Measurements from ENCODE around the gene SPATA31D3. TPM values are rescaled to one million over a fixed set of nuclear protein-coding genes. Genes with fewer than 3 reads are reported as not detected.

SPATA31D3 gene
- polyA plus RNA-seq, 2 of the 4 experiments (the other 2 are of a cell fraction), result not detected

DNA sequence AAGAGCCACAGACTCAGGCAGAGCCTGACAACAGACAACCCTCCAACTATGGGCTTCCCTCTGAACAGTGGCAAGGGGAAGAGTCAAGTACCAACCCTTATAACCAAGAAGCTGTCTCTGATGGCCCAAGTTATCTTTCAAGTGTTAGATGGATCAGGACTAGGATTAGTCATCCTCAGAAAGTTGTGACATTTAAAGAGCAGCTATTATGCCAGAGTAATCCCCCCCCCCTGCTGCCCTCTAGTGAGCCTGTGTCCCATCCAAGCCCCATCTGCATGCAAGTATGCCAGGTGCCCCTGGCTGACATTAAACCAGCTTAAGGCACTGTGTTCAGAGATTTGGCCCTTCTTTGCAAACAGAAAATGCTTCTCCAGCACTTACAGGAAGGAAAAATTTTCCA, 28.4 kb downstream of the SPATA31D3 start (continued):
- TF ChIP-seq, protein P1, sequence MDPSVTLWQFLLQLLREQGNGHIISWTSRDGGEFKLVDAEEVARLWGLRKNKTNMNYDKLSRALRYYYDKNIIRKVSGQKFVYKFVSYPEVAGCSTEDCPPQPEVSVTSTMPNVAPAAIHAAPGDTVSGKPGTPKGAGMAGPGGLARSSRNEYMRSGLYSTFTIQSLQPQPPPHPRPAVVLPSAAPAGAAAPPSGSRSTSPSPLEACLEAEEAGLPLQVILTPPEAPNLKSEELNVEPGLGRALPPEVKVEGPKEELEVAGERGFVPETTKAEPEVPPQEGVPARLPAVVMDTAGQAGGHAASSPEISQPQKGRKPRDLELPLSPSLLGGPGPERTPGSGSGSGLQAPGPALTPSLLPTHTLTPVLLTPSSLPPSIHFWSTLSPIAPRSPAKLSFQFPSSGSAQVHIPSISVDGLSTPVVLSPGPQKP (IDR thresholded peaks at IDR 0.05; ENCODE audit: low read depth, low read length), result no peak
- TF ChIP-seq RNF2 (IDR thresholded peaks at IDR 0.05; ENCODE audit: borderline replicate concordance, low read depth) (no peak), SMC3 (IDR thresholded peaks at IDR 0.05) (no peak)

DNA sequence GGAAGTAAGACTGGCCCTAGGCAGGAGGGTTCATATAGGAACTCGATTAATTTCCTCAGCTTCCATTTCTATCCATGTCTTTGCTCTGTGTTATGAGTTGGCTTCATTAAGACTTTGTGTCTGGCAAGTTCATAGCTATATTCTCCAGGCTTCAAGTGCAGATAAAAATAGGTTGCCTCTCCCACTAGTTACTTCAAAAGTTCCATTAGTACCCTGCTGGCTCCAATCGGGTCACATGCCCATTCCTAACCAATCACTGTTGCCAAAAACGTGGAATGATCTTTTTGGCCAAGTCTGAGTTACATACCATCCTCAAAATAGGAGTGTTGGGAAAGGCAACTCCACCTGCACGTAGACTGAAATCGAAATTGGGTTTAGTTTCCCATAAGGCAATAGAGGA, 31.5 kb downstream of the SPATA31D3 start:
- no peak for DNase-seq (ENCODE audit: low read depth in 1 of 2, low spot score in 1 of 2)
- TF ChIP-seq TP53 (CRISPR knock-in tag; IDR thresholded peaks at IDR 0.05) (no peak), POLR2AphosphoS2 (conservative IDR thresholded peaks at IDR 0.05; ENCODE audit: low read length) (no peak), NR3C1 (IDR thresholded peaks at IDR 0.05) (no peak), MYC (IDR thresholded peaks at IDR 0.05; ENCODE audit: borderline replicate concordance, low read length) (no peak), RFX5 (IDR thresholded peaks at IDR 0.05) (no peak), HEYL (CRISPR knock-in tag; IDR thresholded peaks at IDR 0.05) (no peak), MAFK (IDR thresholded peaks at IDR 0.05; ENCODE audit: partially characterized antibody) (no peak), SMC3 (IDR thresholded peaks at IDR 0.05) (no peak), ESRRA (IDR thresholded peaks at IDR 0.05; ENCODE audit: borderline replicate concordance, low read length) (no peak), RAD21 (conservative IDR thresholded peaks at IDR 0.05 in 1 of 2, IDR thresholded peaks at IDR 0.05 in 1 of 2) (no peak), RNF2 (IDR thresholded peaks at IDR 0.05; ENCODE audit: borderline replicate concordance, low read depth) (no peak), FOSL2 (IDR thresholded peaks at IDR 0.05) (no peak), FOSL2 (CRISPR knock-in tag; IDR thresholded peaks at IDR 0.05) (no peak), CHD4 (IDR thresholded peaks at IDR 0.05; ENCODE audit: borderline replicate concordance) (no peak), MAZ (IDR thresholded peaks at IDR 0.05; ENCODE audit: borderline replicate concordance, low read depth, low read length) (no peak)
- TF ChIP-seq, protein P2, sequence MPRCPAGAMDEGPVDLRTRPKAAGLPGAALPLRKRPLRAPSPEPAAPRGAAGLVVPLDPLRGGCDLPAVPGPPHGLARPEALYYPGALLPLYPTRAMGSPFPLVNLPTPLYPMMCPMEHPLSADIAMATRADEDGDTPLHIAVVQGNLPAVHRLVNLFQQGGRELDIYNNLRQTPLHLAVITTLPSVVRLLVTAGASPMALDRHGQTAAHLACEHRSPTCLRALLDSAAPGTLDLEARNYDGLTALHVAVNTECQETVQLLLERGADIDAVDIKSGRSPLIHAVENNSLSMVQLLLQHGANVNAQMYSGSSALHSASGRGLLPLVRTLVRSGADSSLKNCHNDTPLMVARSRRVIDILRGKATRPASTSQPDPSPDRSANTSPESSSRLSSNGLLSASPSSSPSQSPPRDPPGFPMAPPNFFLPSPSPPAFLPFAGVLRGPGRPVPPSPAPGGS (IDR thresholded peaks at IDR 0.05), result no peak
- TF ChIP-seq, protein P3, sequence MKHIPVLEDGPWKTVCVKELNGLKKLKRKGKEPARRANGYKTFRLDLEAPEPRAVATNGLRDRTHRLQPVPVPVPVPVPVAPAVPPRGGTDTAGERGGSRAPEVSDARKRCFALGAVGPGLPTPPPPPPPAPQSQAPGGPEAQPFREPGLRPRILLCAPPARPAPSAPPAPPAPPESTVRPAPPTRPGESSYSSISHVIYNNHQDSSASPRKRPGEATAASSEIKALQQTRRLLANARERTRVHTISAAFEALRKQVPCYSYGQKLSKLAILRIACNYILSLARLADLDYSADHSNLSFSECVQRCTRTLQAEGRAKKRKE (CRISPR knock-in tag; IDR thresholded peaks at IDR 0.05; ENCODE audit: low read depth), result no peak
- no peak overlapping the region for H3K4me2 ChIP-seq
- no peak for ATAC-seq
- H3K27ac ChIP-seq, result no peak overlapping the region
- no peaks in the 10 kb centered on the region for H3K4me1 ChIP-seq
- WGBS (ENCODE audit: missing lambda C conversion rate), result 15% methylated on average over 5 of the region's 5 CpGs
- ChIA-PET POLR2A (no interaction called here), CTCF (interaction anchor here (0.7 kb wide), 1 partner anchor 150 kb away, joined by 3 read pairs; no protein-coding TSS in a partner anchor)
- H3K4me3 ChIP-seq, result no peak overlapping the region
- FAIRE-seq, result no peak
- no peaks in the 10 kb centered on the region for H3K9me3 ChIP-seq

DNA sequence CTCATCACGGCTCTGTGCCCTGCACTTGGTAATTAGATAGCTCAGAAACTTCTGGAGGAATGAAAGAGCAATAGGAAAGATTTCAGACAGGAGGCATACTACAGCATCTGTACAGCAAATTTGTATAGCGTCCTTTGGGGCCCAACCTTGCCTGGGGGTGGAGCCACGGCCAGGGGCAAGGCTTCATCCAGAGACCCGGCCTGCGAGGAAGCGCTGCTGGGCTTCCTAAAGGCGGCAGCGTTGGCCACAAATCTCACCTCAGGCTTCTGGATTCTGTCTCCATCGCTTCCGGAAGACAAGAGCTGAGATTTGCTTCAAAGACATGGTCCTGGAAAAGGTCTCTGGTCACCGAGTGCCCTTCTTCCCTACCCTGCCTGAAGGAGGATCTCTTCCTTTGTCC, 33.1 kb downstream of the SPATA31D3 start:
- no peak overlapping the region for H3K4me3 ChIP-seq
- FAIRE-seq (no peak), ATAC-seq (no peak), DNase-seq (ENCODE audit: low read depth in 1 of 2, low spot score in 1 of 2) (no peak)
- no peak overlapping the region for H3K27ac ChIP-seq
- TF ChIP-seq, protein P4, sequence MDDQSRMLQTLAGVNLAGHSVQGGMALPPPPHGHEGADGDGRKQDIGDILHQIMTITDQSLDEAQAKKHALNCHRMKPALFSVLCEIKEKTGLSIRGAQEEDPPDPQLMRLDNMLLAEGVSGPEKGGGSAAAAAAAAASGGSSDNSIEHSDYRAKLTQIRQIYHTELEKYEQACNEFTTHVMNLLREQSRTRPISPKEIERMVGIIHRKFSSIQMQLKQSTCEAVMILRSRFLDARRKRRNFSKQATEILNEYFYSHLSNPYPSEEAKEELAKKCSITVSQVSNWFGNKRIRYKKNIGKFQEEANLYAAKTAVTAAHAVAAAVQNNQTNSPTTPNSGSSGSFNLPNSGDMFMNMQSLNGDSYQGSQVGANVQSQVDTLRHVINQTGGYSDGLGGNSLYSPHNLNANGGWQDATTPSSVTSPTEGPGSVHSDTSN (IDR thresholded peaks at IDR 0.05), result no peak
- no peak for TF ChIP-seq HEYL (CRISPR knock-in tag; IDR thresholded peaks at IDR 0.05)
- 81% methylated on average over 11 of the region's 11 CpGs for WGBS (ENCODE audit: missing lambda C conversion rate)
- no peak overlapping the region for H3K4me2 ChIP-seq
- no peaks in the 10 kb centered on the region for H3K4me1 ChIP-seq
- H3K9me3 ChIP-seq, result no peaks in the 10 kb centered on the region
- POLR2A ChIA-PET, result no interaction called here
- CTCF ChIA-PET, result no interaction called here
